GM19452 (cell line): ENCODE measurements around the gene ATP2B3.

Experiments
- ATAC-seq: cut with Tn5 transposase; IDR thresholded peaks from one replicate; pipeline ENCODE4 v1.9.1; 2021; ENCODE audit not compliant: unreplicated experiment

Gene ATP2B3

DNA sequence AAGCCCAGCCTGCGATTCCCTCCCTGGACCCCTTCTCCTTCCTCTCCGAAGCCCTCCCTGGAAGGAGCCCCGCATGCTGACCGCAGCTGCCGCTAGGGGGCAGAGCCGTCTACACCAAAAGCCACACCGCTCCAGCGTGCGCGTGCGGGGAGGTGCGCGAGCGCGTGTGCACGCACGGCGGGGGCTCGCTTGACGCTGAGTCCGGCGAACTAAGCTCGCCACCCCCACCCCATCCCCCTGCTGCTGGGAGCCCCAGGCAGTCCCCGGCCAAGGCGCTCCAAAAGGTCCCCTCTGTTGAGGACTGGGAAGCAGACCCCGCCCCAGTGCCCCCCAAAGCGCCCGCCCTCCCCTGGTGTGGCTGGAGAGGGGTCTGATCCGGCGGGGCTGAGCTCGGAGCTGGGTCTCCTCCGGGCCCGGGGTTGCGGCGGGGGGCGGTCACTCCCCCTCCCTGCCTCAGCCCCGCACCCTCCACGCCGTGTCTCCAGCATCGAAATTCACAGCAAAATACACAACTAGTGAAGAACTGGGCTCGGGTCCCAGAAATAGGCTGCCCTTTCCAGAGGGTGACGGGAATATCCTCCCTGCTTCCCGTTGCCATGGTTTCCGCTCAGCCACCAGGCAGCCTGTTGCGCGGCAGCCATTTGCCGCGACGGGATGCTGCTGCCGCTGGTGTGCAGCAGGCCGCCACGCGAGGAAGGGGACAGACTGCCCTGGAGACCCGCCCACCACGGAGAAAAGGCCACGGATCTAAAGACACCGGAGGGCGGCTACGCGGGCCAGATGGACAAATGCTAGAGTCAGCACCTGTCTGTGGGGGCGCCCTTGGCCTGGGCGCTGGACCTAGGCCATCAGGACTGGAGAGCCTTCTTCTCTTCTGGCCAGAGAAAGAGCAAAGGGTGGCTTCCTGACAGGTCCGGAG is 92.7 kb downstream of the ATP2B3 start:
- ATAC-seq, result no peak

DNA sequence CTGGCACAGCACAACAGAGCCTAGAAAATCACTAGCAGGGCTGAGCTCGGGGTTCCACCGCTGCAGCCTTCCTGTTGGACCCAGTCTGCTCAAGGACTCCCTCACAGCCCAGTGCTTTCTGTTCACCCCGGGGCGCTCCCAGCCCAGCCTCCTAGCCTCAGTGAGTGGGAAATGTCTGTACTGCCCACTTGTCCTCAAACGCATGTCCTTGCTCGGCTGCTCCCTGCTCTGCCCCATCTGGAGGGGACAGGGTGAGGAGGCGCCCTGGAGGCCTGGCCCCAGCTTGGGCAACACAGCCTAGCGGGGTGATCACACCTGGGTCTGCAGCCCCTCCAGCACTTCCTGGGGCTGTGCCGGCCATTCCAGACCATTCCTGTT is 93.4 kb downstream of the ATP2B3 start:
- ATAC-seq, result no peak

GRCh38 chrX:153611298-153612095 is 94.1 kb downstream of the ATP2B3 start:
- ATAC-seq, result no peak

DNA sequence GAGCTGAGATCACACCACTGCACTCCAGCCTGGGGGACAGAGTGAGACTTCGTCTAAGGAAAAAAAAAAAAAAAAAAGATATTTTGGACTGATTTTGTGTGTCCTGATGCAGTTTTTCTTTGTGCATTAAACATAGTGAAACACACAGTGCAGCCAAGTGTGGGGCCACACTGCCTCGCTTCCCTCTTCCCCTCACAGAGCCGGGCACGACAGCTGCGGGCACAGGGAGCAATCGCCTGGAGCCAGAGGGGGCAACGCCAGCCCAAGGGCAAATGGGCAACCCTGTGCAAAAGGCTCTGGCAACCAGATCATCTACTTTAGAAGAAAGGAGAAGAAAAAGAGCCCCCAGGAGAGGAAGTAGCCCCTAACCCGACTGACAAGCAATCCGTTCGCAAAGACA is 95.0 kb downstream of the ATP2B3 start:
- ATAC-seq, result no peak

GRCh38 chrX:153614818-153615217 is 97.4 kb downstream of the ATP2B3 start:
- no peak for ATAC-seq

DNA sequence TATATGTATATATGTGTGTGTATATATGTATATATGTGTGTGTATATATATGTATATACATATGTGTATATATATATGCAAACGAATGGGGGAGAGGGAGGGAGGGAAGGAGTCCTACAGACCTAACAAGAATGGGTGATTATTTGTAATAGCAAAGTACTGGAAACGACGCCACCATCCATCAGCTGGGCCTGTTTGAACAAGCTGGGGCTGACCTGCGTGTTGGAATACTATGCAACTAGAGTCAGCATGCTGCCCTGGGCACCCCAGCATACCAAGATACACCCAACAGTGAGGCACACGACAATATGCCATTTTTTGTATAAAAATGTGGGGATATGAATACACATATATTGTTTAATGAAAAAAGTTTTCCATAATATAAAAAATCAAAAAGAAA is 103.1 kb downstream of the ATP2B3 start:
- ATAC-seq, result no peak

- no peak for ATAC-seq
Measured at GRCh38 chrX:153621949-153622598, 104.6 kb downstream of the ATP2B3 start.

- no peak for ATAC-seq
Measured at GRCh38 chrX:153622661-153623309, 105.3 kb downstream of the ATP2B3 start.

DNA sequence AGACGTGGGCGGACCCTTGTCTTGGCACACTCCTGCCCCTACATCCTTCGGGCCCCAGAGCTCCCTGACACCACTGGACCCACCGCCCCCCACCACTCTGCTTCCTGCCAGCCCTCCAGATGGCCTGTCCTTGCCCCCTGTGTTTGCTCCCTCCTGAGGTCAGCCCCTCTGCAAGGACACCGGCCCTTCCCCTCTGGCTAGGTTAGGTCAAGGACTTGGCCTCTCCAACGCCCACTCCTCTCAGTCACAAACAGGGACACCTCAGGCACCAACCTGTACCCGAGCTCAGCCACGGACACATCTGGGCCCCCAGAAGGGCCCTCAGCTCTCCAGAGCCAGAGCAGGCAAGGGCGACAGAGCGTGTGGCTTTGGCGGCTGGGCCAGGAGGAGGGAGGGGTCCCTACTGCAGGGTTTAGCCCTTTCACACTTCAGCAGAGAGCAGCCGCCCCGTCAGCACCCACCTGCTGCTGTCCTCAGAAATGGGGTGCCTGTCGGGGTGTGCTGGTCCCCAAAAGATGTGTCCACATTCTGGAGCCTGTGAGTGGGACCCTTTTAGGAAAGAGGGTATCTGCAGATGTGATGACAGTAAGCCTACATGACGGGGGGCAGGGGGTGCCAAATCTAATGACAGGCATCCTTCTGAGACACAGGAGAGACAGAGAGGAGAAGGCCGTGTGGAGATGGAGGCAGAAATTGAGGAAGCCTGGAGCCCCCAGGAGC is 106.0 kb downstream of the ATP2B3 start:
- no peak for ATAC-seq

GRCh38 chrX:153624196-153625091 is 107.0 kb downstream of the ATP2B3 start:
- no peak for ATAC-seq

GRCh38 chrX:153625271-153626024 is 108.0 kb downstream of the ATP2B3 start:
- ATAC-seq, result no peak

DNA sequence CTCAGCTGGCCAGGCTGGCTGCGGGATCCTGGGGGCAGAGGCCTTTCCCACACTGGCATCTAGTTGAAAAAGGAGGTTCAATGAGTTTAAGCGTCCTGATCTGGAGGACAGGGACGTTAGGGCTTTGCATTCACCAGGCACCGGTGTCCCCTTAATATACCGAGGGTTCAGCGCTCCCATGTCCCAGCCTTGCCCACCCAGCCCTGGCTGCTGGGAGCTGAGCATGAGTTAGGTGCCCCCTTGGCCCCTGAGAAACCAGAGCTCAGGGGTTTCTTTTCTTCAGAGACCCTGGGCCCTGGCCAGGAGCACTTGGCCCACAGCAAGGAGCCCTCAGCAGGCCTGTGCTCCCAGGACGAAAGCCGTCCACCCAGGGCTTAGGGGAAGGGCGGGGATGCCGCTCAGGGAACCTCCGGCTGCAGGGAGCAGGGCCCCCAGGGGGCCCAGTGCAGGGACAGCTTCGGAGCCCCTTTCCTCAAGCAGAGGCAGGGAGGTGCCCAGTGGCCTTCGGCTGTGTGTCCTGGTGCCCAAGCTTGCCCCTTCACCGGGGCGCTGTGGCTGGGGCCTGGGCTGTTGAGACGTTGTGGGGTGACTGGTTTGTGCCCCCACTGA is 108.7 kb downstream of the ATP2B3 start:
- ATAC-seq, result no peak

DNA sequence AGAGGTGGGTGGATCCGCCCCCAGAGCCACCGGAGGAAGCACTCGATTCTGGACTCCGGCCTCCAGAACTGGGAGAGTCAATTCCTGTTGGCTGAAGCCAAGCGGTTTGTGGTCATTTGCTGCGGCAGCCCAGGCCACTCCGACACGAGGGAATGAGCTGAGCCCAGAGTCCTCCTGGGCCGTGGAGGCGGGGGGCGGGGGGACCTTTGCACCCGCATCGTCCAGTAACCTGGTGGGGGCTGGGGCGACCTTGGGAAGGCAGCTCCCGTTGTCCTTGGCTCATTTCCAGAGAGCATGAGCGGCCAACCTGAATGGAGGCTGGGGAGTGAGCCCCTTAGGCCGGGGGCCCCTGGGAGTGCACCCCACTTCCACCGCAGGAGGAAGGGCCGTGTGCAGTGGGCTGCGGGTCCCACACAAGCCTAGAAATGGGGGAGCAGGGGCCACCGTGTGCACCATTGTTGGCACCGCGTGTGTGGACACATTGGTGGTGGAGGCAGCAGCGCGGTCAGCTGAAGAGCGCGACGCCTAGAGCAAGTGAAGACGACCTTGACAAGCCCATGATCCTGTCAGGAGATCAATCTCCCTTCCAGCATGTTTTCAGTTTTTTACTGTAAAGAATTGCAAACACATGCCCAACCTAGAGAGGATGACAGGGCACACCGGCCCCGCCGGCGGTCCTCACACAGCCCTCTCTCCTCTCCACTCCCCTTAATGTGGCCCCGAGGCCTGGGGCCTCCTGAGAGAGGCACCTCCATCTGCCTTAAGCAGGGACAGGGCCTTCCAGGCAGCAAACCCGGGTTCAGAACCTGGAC is 109.6 kb downstream of the ATP2B3 start:
- no peak for ATAC-seq

DNA sequence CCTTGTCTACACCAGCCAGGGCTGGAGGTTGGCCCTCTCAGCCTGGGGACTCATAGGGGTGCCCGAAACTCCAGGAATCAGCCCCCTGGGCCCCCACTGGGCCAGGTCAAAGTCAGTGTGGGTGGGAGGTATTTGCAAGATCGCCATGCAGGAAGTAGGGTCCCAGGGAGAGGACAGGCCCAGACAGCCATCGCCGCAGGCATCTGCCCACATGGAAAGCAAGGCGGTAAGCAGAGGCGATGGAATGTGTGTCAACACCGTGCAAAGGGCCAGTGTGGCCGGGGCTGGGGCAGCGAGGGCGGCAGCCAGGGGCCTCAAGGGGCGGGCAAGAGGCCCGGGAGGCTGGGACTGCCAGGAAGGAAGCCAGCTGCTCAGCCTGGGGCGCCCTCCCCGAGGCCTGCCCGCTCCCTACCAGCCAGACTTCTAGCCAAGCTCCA is 110.3 kb downstream of the ATP2B3 start:
- no peak for ATAC-seq

DNA sequence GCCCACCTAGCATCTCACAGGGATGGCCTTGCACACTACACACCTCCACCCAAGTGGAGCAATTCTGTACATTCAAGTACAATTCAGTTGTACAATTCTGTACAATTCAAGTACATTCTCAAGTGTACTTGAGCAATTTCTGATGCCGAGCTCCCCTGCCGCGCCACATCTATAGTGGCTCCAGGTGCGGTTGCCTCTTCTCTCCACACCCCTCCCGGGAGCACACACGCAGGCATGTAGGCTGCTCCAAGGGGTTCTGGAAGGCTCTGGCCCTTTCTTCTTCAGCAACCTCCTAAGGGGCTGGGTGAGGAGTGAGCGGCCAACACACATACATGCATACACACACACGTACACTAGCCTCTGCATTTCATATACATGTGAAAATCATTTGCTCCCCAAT is 110.7 kb downstream of the ATP2B3 start:
- ATAC-seq, result no peak

GRCh38 chrX:153628665-153629064 is 111.2 kb downstream of the ATP2B3 start:
- ATAC-seq, result no peak

DNA sequence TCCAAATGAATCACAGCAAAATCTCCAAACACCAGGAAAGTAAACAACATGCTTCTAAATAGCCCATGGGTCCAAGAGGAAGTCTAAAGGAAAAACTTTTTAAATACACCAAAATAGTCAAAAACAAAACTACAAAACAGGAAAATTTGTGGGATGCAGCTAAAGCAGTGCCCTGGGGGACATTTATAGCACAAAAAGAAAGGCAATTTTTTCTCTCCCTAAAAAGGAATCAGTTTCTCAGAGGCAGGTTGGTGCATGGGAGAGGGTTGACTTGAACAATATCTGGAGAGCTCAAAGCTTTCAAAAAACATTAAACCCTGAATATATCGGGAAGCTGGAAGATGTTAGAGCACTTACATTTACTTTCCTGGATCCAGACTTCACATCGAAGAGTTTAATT is 113.9 kb downstream of the ATP2B3 start:
- ATAC-seq, result no peak
